HEK293T (cell line): ENCODE results near the gene CD300C.

Source experiments
- FOXM1 ChIP-seq: fragments of 450-650 bp; IDR thresholded peaks from 2 replicates; pipeline ENCODE4 v1.6.1; 2017; ENCODE audit warnings: mild to moderate bottlenecking, borderline replicate concordance
- L3MBTL2 ChIP-seq: fragments of 450-650 bp; conservative IDR thresholded peaks from 2 replicates; pipeline ENCODE4 v1.6.1; 2016; ENCODE audit warnings: mild to moderate bottlenecking
- SUZ12 ChIP-seq: fragments of 450-650 bp; IDR thresholded peaks from 2 replicates; pipeline ENCODE4 v1.6.1; 2016; ENCODE audit warnings: mild to moderate bottlenecking

DNA sequence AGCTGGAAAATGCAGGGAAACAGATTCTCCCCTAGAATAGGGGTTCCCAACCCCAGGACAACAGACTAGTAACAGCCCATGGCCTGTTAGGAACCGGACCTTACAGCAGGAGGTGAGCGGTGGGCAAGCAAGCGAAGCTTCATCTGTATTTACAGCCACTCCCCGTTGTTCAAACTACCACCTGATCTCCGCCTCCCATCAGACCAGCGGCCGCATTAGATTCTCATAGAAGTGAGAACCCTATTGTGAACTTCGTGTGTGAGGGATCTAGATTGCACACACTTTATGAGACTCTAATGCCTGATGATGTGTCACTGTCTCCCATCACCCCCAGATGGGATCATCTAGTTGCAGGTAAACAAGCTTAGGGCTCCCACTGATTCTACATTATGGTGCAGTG, 18.2 kb downstream of the CD300C start:
- no peak for TF ChIP-seq L3MBTL2
- no peak for TF ChIP-seq FOXM1
- TF ChIP-seq SUZ12, result no peak
